Endothelial cell of umbilical vein (primary cell): ENCODE measurements around the gene UNC119. TPM values are rescaled to one million over a fixed set of nuclear protein-coding genes. Genes with fewer than 3 reads are reported as not detected.

Experiments used
- BruUV-seq: library from RNA; stranded (reverse); fragments of 400-500 nt; replicated peaks from 2 replicates; lab custom pipeline; 2021; lab: Mats Ljungman, UMichigan
- CTCF ChIA-PET: fragments of 300-600, 350-600 bp; sonication (Branson Sonifier 250); formaldehyde crosslinking; loops from one replicate; lab custom pipeline; 2021; ENCODE audit warnings: antibody characterized with exemption, inconsistent platforms; lab: Charles Lee
- POLR2A ChIA-PET: fragments of 300-600, 350-600 bp; sonication (Branson Sonifier 250); formaldehyde crosslinking; loops from one replicate; lab custom pipeline; 2021; ENCODE audit warnings: antibody characterized with exemption, inconsistent platforms; lab: Charles Lee
- DNase-seq: peaks from one replicate; pipeline ENCODE4 v3.0.0-alpha.2; 2011; ENCODE audit warnings: low read depth, low spot score
- FAIRE-seq: peaks from 2 replicates; lab custom pipeline; 2011; peaks lifted over from hg19 to GRCh38; lab: Jason Lieb, UNC
- H2AFZ ChIP-seq: 2 replicates; pipeline ENCODE4 v1.6.0; 2012; ENCODE audit warnings: low read depth, low read length, control low read depth, inconsistent platforms
- H3K27ac ChIP-seq: 2 replicates; pipeline ENCODE4 v1.5.1; 2011; ENCODE audit warnings: low read depth, mild to moderate bottlenecking, control low read depth, low read length, moderate library complexity; ENCODE audit not compliant: insufficient read depth
- H3K27me3 ChIP-seq, 2 experiments: 2 replicates each; pipeline versions ENCODE4 v1.6.0 to v1.6.1; 2011; ENCODE audit warnings: low read length in 2 of 2, mixed read lengths in 1 of 2; ENCODE audit not compliant: control insufficient read depth in 2 of 2, insufficient read depth in 2 of 2
- H3K36me3 ChIP-seq, 2 experiments: 2 replicates in 1 of 2; 3 replicates in 1 of 2; pipeline ENCODE4 v1.5.1; 2011; ENCODE audit warnings: low read length in 2 of 2, mild to moderate bottlenecking in 1 of 2, moderate library complexity in 1 of 2; ENCODE audit not compliant: control insufficient read depth in 2 of 2, insufficient read depth in 2 of 2; ENCODE audit errors: extremely low read depth in 1 of 2
- H3K4me1 ChIP-seq: 3 replicates; pipeline ENCODE4 v1.5.1; 2011; ENCODE audit warnings: mild to moderate bottlenecking, low read length; ENCODE audit not compliant: control insufficient read depth, insufficient read depth; ENCODE audit errors: extremely low read depth
- H3K4me2 ChIP-seq: 2 replicates; pipeline ENCODE4 v1.6.1; 2011; ENCODE audit warnings: low read length, control low read depth, mixed read lengths; ENCODE audit not compliant: insufficient read depth
- H3K4me3 ChIP-seq, 3 experiments: fragments of 200-600 bp in 1 of 3; sonication (generic), shearing (Covaris generic) in 1 of 3; replicated peaks in 1 of 3; 2 replicates each; pipeline ENCODE4 v1.5.1; 2011 to 2016; ENCODE audit warnings: control low read depth in 3 of 3, low read length in 3 of 3, mild to moderate bottlenecking in 2 of 3, inconsistent platforms in 1 of 3, low read depth in 1 of 3, moderate library complexity in 1 of 3; ENCODE audit not compliant: insufficient read depth in 1 of 3
- H3K79me2 ChIP-seq: 2 replicates; pipeline ENCODE4 v1.6.0; 2012; ENCODE audit warnings: low read length, inconsistent platforms; ENCODE audit not compliant: control insufficient read depth, insufficient read depth
- H3K9ac ChIP-seq: replicated peaks from 2 replicates; pipeline ENCODE3; 2011; ENCODE audit warnings: low read length, control low read depth; ENCODE audit not compliant: insufficient read depth; ENCODE audit errors: extremely low read depth
- H3K9me1 ChIP-seq: replicated peaks from 3 replicates; pipeline ENCODE4 v1.6.0; 2011; ENCODE audit warnings: mild to moderate bottlenecking, low read length; ENCODE audit not compliant: control insufficient read depth, insufficient read depth; ENCODE audit errors: extremely low read depth
- H3K9me3 ChIP-seq: replicated peaks from 2 replicates; pipeline ENCODE4 v1.5.1; 2012; ENCODE audit warnings: low read length, inconsistent platforms; ENCODE audit not compliant: control insufficient read depth, insufficient read depth
- H4K20me1 ChIP-seq: replicated peaks from 2 replicates; pipeline ENCODE3; 2011; ENCODE audit warnings: mild to moderate bottlenecking, low read length; ENCODE audit not compliant: control insufficient read depth, insufficient read depth; ENCODE audit errors: extremely low read depth
- CTCF ChIP-seq, 2 donors: IDR thresholded peaks; 1 replicate in 1 of 2; 2 replicates in 1 of 2; pipeline ENCODE4 v1.5.1; 2011; ENCODE audit warnings: low read length in 2 of 2, mild to moderate bottlenecking in 2 of 2, moderate library complexity in 2 of 2, control low read depth in 1 of 2, inconsistent platforms in 1 of 2, low read depth in 1 of 2; ENCODE audit not compliant: insufficient read depth in 1 of 2; ENCODE audit errors: extremely low read depth in 1 of 2
- EZH2 ChIP-seq: IDR thresholded peaks from 2 replicates; pipeline ENCODE4 v1.6.1; 2012; ENCODE audit warnings: borderline replicate concordance, low read depth, mild to moderate bottlenecking, moderate library complexity, low read length, inconsistent platforms; ENCODE audit not compliant: severe bottlenecking
- JUN ChIP-seq: IDR thresholded peaks from 2 replicates; pipeline ENCODE4 v1.6.1; 2011; ENCODE audit warnings: borderline replicate concordance, low read depth; ENCODE audit not compliant: insufficient read length, insufficient read depth
- MAX ChIP-seq: IDR thresholded peaks from 2 replicates; pipeline ENCODE4 v1.6.1; 2011; ENCODE audit not compliant: insufficient read depth, insufficient read length
- MYC ChIP-seq: IDR thresholded peaks from one replicate; pipeline ENCODE4 v1.6.1; 2011; ENCODE audit warnings: mild to moderate bottlenecking, low read depth, low read length
- POLR2A ChIP-seq: IDR thresholded peaks from 2 replicates; pipeline ENCODE4 v1.6.1; 2012; ENCODE audit warnings: low read depth, mild to moderate bottlenecking, control low read depth, low read length
- POLR2AphosphoS5 ChIP-seq: IDR thresholded peaks from 2 replicates; pipeline ENCODE4 v1.6.1; 2012; ENCODE audit warnings: low read depth, mild to moderate bottlenecking, control low read depth, low read length, moderate library complexity; ENCODE audit not compliant: insufficient read depth
- dilution Hi-C: fragments of 300-500 bp; cut with MboI; formaldehyde crosslinking; loops from one replicate; pipeline ENCODE4 v1.15.0; 2019; ENCODE audit warnings: low sequenced_read_pairs; ENCODE audit not compliant: extremely low pct_ligation_motif_present
- intact Hi-C: fragments of 100-400 bp; cut with micrococcal nuclease; formaldehyde crosslinking; loops from one replicate; pipeline ENCODE4 v1.10.0; 2022
- polyA plus RNA-seq, 4 experiments: library from polyadenylated mRNA; depleted of rRNA in 3 of 4; stranded (reverse) in 3 of 4; unstranded in 1 of 4; fragments of >200 nt; gene quantifications; 2 replicates each; pipeline versions ENCODE4 v1.2.1 to v1.2.3, GENCODE V29; 2011 to 2012; ENCODE audit warnings: missing spikeins in 1 of 4
- total RNA-seq: library from RNA; stranded (reverse); gene quantifications from 2 replicates; pipeline ENCODE4 v1.2.3, GENCODE V29; 2021

UNC119 gene
- total and polyA plus RNA-seq, 2 donors (not counting 3 experiments of a cell fraction or from before 2014, with no cell fraction given) = 26.3 to 67.8 TPM

GRCh38 chr17:28582513-28582912 is 30.1 kb upstream of the UNC119 start:
- H3K9me1 ChIP-seq = no peaks in the 10 kb centered on the region
- H3K4me2 ChIP-seq = no peak overlapping the region
- BruUV-seq = no TSS peak
- TF ChIP-seq JUN (no peak), CTCF (IDR thresholded peaks at IDR 0.05; ENCODE audit: extremely low read depth in 1 of 2, insufficient read depth in 1 of 2, low read depth in 1 of 2, low read length in 2 of 2) (no peak), POLR2A (no peak), MAX (no peak), MYC (no peak), POLR2AphosphoS5 (no peak), EZH2 (no peak)
- no peak overlapping the region for H3K27ac ChIP-seq
- H3K36me3 ChIP-seq = peaks cover 21 to 36% of the 10 kb centered on the region in 2 experiments
- H3K9me3 ChIP-seq = no peaks in the 10 kb centered on the region
- dilution Hi-C loops (no loop called here), intact Hi-C loops (no loop called here)
- no peak overlapping the region for H2AFZ ChIP-seq
- no peaks in the 10 kb centered on the region for H3K4me1 ChIP-seq
- DNase-seq = no peak
- ChIA-PET CTCF (no interaction called here), POLR2A (no interaction called here)
- H3K27me3 ChIP-seq = no peaks in the 10 kb centered on the region
- no peaks in the 10 kb centered on the region for H3K79me2 ChIP-seq
- H3K4me3 ChIP-seq = no peak overlapping the region
- H4K20me1 ChIP-seq = no peaks in the 10 kb centered on the region
- no peak for FAIRE-seq
- no peak overlapping the region for H3K9ac ChIP-seq
